ENCODE results near the gene CENPQ.
A peak's percentile ranks its signal among the peaks of the same experiment; 100 is the strongest.
"Not testable (repeated sequence)": the region's sequence is repeated elsewhere in the genome, so short reads cannot be mapped to it uniquely, and the experiment has no call there.

CENPQ gene

GRCh38 chr6:49462927-49463611, at the start of gene CENPQ, which contains the start of gene MMUT:
Gene CENPQ (plus strand): TSS chr6:49463370. CDS start chr6:49470177, 6,807 bp downstream.
Gene MMUT (minus strand): TSS chr6:49463253. CDS start chr6:49459466, 3,787 bp downstream.
- DNase-seq = peak; percentile 97

GRCh38 chr6:49415358-49415757, 47.8 kb upstream of the CENPQ start:
- no peak for DNase-seq

GRCh38 chr6:49416195-49416594, 47.0 kb upstream of the CENPQ start:
- DNase-seq = no peak

- DNase-seq = peak; percentile 61
These were observed 39.4 kb upstream of the CENPQ start for GRCh38 chr6:49423817-49424216.

- DNase-seq = no peak
These were observed 33.0 kb upstream of the CENPQ start for GRCh38 chr6:49430187-49430586.

GRCh38 chr6:49430866-49431265, 32.3 kb upstream of the CENPQ start:
- no peak for DNase-seq

- DNase-seq = peak; percentile 57
These were observed 9.9 kb upstream of the CENPQ start for GRCh38 chr6:49453221-49453620.

GRCh38 chr6:49454787-49455709, 8.1 kb upstream of the CENPQ start:
- DNase-seq = no peak

- no peak for DNase-seq
These were observed 5.4 kb upstream of the CENPQ start for GRCh38 chr6:49457771-49458170.

- DNase-seq = no peak
These were observed 1.1 kb upstream of the CENPQ start for GRCh38 chr6:49462071-49462470.

GRCh38 chr6:49462599-49462926, 607 bp upstream of the CENPQ start:
- DNase-seq = peak; percentile 55

- DNase-seq = peak; percentile 42
These were observed 420 bp downstream of the CENPQ start for GRCh38 chr6:49463612-49463967.

- no peak for DNase-seq
These were observed 1.5 kb downstream of the CENPQ start for GRCh38 chr6:49464691-49465090.

GRCh38 chr6:49468042-49468441, 4.9 kb downstream of the CENPQ start:
- DNase-seq = no peak

- DNase-seq = not testable (repeated sequence)
These were observed 13.4 kb downstream of the CENPQ start for GRCh38 chr6:49476564-49476963.

- no peak for DNase-seq
These were observed 16.3 kb downstream of the CENPQ start for GRCh38 chr6:49479308-49479970.

- DNase-seq = not testable (repeated sequence)
These were observed 18.7 kb downstream of the CENPQ start for GRCh38 chr6:49481846-49482245.

- DNase-seq = not testable (repeated sequence)
These were observed 20.2 kb downstream of the CENPQ start for GRCh38 chr6:49483380-49483779.

GRCh38 chr6:49490633-49491032, 27.5 kb downstream of the CENPQ start:
- peak; percentile 8 for DNase-seq

GRCh38 chr6:49497304-49497703, 34.1 kb downstream of the CENPQ start:
- peak; percentile 55 for DNase-seq

GRCh38 chr6:49499126-49499525, 36.0 kb downstream of the CENPQ start:
- peak; percentile 19 for DNase-seq

- peak; percentile 60 for DNase-seq
These were observed 36.5 kb downstream of the CENPQ start, which contains the start of gene GLYATL3 for GRCh38 chr6:49499623-49500022. Gene GLYATL3 (plus strand): TSS chr6:49499923. CDS start chr6:49511991, 12,068 bp downstream.

- DNase-seq = no peak
These were observed 41.5 kb downstream of the CENPQ start for GRCh38 chr6:49504666-49505065.

All from DMS53 (cell line).